ENCODE data around the gene COL4A3.

The COL4A3 gene

GRCh38 chr2:227267410-227268115, 103.1 kb downstream of the COL4A3 start:
- Histone ChIP-seq H3K9me3 (ENCODE audit: control insufficient read depth, low read length) (no peaks in the 10 kb centered on the region), H3K18ac (ENCODE audit: low read depth in 1 of 2, low read length in 2 of 2) (no peak overlapping the region), H4K8ac (ENCODE audit: low read length) (no peak overlapping the region), H3K4ac (ENCODE audit: low read depth in 1 of 2, low read length in 2 of 2) (no peak overlapping the region), H2AFZ (ENCODE audit: low read depth, low read length) (no peak overlapping the region), H4K91ac (ENCODE audit: low read length) (no peak overlapping the region), H2BK120ac (ENCODE audit: low read depth, low read length) (no peak overlapping the region), H3K4me2 (ENCODE audit: low read length, poor library complexity, severe bottlenecking) (no peak overlapping the region), H3K79me1 (replicated peaks; ENCODE audit: low read length, poor library complexity, severe bottlenecking) (no peaks in the 10 kb centered on the region), H3K14ac (ENCODE audit: low read length in 2 of 2) (no peak overlapping the region), H2AK5ac (ENCODE audit: low read length, severe bottlenecking) (no peak overlapping the region), H3K4me3 (ENCODE audit: insufficient read depth in 1 of 2, low read depth in 1 of 2, low read length in 2 of 2) (no peak overlapping the region), H3K27ac (ENCODE audit: low read length, poor library complexity, severe bottlenecking) (no peak overlapping the region), H2BK15ac (ENCODE audit: low read depth, poor library complexity, severe bottlenecking) (no peak overlapping the region), H2BK5ac (ENCODE audit: low read depth, low read length, poor library complexity, severe bottlenecking) (no peak overlapping the region), H2BK12ac (ENCODE audit: low read length in 2 of 2) (no peak overlapping the region), H3K36me3 (ENCODE audit: control insufficient read depth in 1 of 2, insufficient read depth in 2 of 2, low read depth in 1 of 2, low read length in 2 of 2) (no peaks in the 10 kb centered on the region), H3K27me3 (ENCODE audit: control insufficient read depth in 1 of 2, insufficient read depth in 1 of 2, low read length in 2 of 2) (no peaks in the 10 kb centered on the region), H3K9ac (ENCODE audit: low read length) (no peak overlapping the region), H3K23ac (ENCODE audit: low read length in 2 of 2) (no peak overlapping the region), H3K4me1 (ENCODE audit: control insufficient read depth, insufficient read depth, low read depth, low read length) (no peaks in the 10 kb centered on the region)
- DNase-seq = no peak
- WGBS = 76% methylated on average over 10 of the region's 10 CpGs

GRCh38 chr2:227280895-227281294, 116.5 kb downstream of the COL4A3 start:
- Histone ChIP-seq H4K8ac (ENCODE audit: low read length) (no peak overlapping the region), H2BK15ac (ENCODE audit: low read depth, poor library complexity, severe bottlenecking) (no peak overlapping the region), H3K4me2 (ENCODE audit: low read length, poor library complexity, severe bottlenecking) (no peak overlapping the region), H3K23ac (ENCODE audit: low read length in 2 of 2) (no peak overlapping the region), H3K36me3 (ENCODE audit: control insufficient read depth in 1 of 2, insufficient read depth in 2 of 2, low read depth in 1 of 2, low read length in 2 of 2) (no peaks in the 10 kb centered on the region), H3K4me3 (ENCODE audit: insufficient read depth in 1 of 2, low read depth in 1 of 2, low read length in 2 of 2) (no peak overlapping the region), H2AK5ac (ENCODE audit: low read length, severe bottlenecking) (no peak overlapping the region), H3K4me1 (ENCODE audit: control insufficient read depth, insufficient read depth, low read depth, low read length) (no peaks in the 10 kb centered on the region), H3K79me1 (replicated peaks; ENCODE audit: low read length, poor library complexity, severe bottlenecking) (no peaks in the 10 kb centered on the region), H3K9ac (ENCODE audit: low read length) (no peak overlapping the region), H2BK120ac (ENCODE audit: low read depth, low read length) (no peak overlapping the region), H3K14ac (ENCODE audit: low read length in 2 of 2) (no peak overlapping the region), H3K4ac (ENCODE audit: low read depth in 1 of 2, low read length in 2 of 2) (no peak overlapping the region), H3K27me3 (ENCODE audit: control insufficient read depth in 1 of 2, insufficient read depth in 1 of 2, low read length in 2 of 2) (no peaks in the 10 kb centered on the region), H2BK5ac (ENCODE audit: low read depth, low read length, poor library complexity, severe bottlenecking) (no peak overlapping the region), H3K9me3 (ENCODE audit: control insufficient read depth, low read length) (no peaks in the 10 kb centered on the region), H2AFZ (ENCODE audit: low read depth, low read length) (no peak overlapping the region), H3K18ac (ENCODE audit: low read depth in 1 of 2, low read length in 2 of 2) (no peak overlapping the region), H3K27ac (ENCODE audit: low read length, poor library complexity, severe bottlenecking) (no peak overlapping the region), H4K91ac (ENCODE audit: low read length) (no peak overlapping the region), H2BK12ac (ENCODE audit: low read length in 2 of 2) (no peak overlapping the region)
- peak; percentile 5 for DNase-seq

- no peak overlapping the region for H3K4me2 ChIP-seq (ENCODE audit: low read length, poor library complexity, severe bottlenecking)
- H4K8ac ChIP-seq (ENCODE audit: low read length) = no peak overlapping the region
- no peak overlapping the region for H3K27ac ChIP-seq (ENCODE audit: low read length, poor library complexity, severe bottlenecking)
- no peaks in the 10 kb centered on the region for H3K9me3 ChIP-seq (ENCODE audit: control insufficient read depth, low read length)
- no peak overlapping the region for H4K91ac ChIP-seq (ENCODE audit: low read length)
- H2BK5ac ChIP-seq (ENCODE audit: low read depth, low read length, poor library complexity, severe bottlenecking) = no peak overlapping the region
- no peaks in the 10 kb centered on the region for H3K27me3 ChIP-seq (ENCODE audit: control insufficient read depth in 1 of 2, insufficient read depth in 1 of 2, low read length in 2 of 2)
- no peak overlapping the region for H2BK15ac ChIP-seq (ENCODE audit: low read depth, poor library complexity, severe bottlenecking)
- H2BK12ac ChIP-seq (ENCODE audit: low read length in 2 of 2) = no peak overlapping the region
- H2AK5ac ChIP-seq (ENCODE audit: low read length, severe bottlenecking) = no peak overlapping the region
- no peak overlapping the region for H3K14ac ChIP-seq (ENCODE audit: low read length in 2 of 2)
- H2BK120ac ChIP-seq (ENCODE audit: low read depth, low read length) = no peak overlapping the region
- no peaks in the 10 kb centered on the region for H3K79me1 ChIP-seq (replicated peaks; ENCODE audit: low read length, poor library complexity, severe bottlenecking)
- H3K9ac ChIP-seq (ENCODE audit: low read length) = no peak overlapping the region
- H2AFZ ChIP-seq (ENCODE audit: low read depth, low read length) = no peak overlapping the region
- H3K18ac ChIP-seq (ENCODE audit: low read depth in 1 of 2, low read length in 2 of 2) = no peak overlapping the region
- no peaks in the 10 kb centered on the region for H3K36me3 ChIP-seq (ENCODE audit: control insufficient read depth in 1 of 2, insufficient read depth in 2 of 2, low read depth in 1 of 2, low read length in 2 of 2)
- no peak overlapping the region for H3K4me3 ChIP-seq (ENCODE audit: insufficient read depth in 1 of 2, low read depth in 1 of 2, low read length in 2 of 2)
- no peak for DNase-seq
- no peak overlapping the region for H3K23ac ChIP-seq (ENCODE audit: low read length in 2 of 2)
- no peaks in the 10 kb centered on the region for H3K4me1 ChIP-seq (ENCODE audit: control insufficient read depth, insufficient read depth, low read depth, low read length)
- 93% methylated on average over 5 of the region's 6 CpGs for WGBS
- no peak overlapping the region for H3K4ac ChIP-seq (ENCODE audit: low read depth in 1 of 2, low read length in 2 of 2)
Observed at GRCh38 chr2:227285741-227286236, 121.4 kb downstream of the COL4A3 start.

- Histone ChIP-seq H3K4me1 (ENCODE audit: control insufficient read depth, insufficient read depth, low read depth, low read length) (no peaks in the 10 kb centered on the region), H2BK120ac (ENCODE audit: low read depth, low read length) (no peak overlapping the region), H2AFZ (ENCODE audit: low read depth, low read length) (no peak overlapping the region), H3K4ac (ENCODE audit: low read depth in 1 of 2, low read length in 2 of 2) (no peak overlapping the region), H3K23ac (ENCODE audit: low read length in 2 of 2) (no peak overlapping the region), H4K91ac (ENCODE audit: low read length) (no peak overlapping the region), H3K9me3 (ENCODE audit: control insufficient read depth, low read length) (no peaks in the 10 kb centered on the region), H2BK15ac (ENCODE audit: low read depth, poor library complexity, severe bottlenecking) (no peak overlapping the region), H2BK5ac (ENCODE audit: low read depth, low read length, poor library complexity, severe bottlenecking) (no peak overlapping the region), H3K36me3 (ENCODE audit: control insufficient read depth in 1 of 2, insufficient read depth in 2 of 2, low read depth in 1 of 2, low read length in 2 of 2) (no peaks in the 10 kb centered on the region), H2BK12ac (ENCODE audit: low read length in 2 of 2) (no peak overlapping the region), H2AK5ac (ENCODE audit: low read length, severe bottlenecking) (no peak overlapping the region), H4K8ac (ENCODE audit: low read length) (no peak overlapping the region), H3K4me3 (ENCODE audit: insufficient read depth in 1 of 2, low read depth in 1 of 2, low read length in 2 of 2) (no peak overlapping the region), H3K14ac (ENCODE audit: low read length in 2 of 2) (no peak overlapping the region), H3K27me3 (ENCODE audit: control insufficient read depth in 1 of 2, insufficient read depth in 1 of 2, low read length in 2 of 2) (no peaks in the 10 kb centered on the region), H3K79me1 (replicated peaks; ENCODE audit: low read length, poor library complexity, severe bottlenecking) (no peaks in the 10 kb centered on the region), H3K4me2 (ENCODE audit: low read length, poor library complexity, severe bottlenecking) (no peak overlapping the region), H3K18ac (ENCODE audit: low read depth in 1 of 2, low read length in 2 of 2) (no peak overlapping the region), H3K9ac (ENCODE audit: low read length) (no peak overlapping the region), H3K27ac (ENCODE audit: low read length, poor library complexity, severe bottlenecking) (no peak overlapping the region)
- 91% methylated on average over 5 of the region's 5 CpGs for WGBS
- DNase-seq = no peak
Observed at GRCh38 chr2:227287771-227288170, 123.3 kb downstream of the COL4A3 start.

Measured in mesenchymal stem cell (in vitro differentiated cells and primary cell).